Astrocyte of the cerebellum (primary cell): ENCODE measurements around the gene LIN7B.

Experiments used
- DNase-seq: peaks from one replicate; pipeline ENCODE4 v3.0.0-alpha.2; 2011; ENCODE audit warnings: low read depth
- H3K4me3 ChIP-seq: 2 replicates; pipeline ENCODE4 v1.5.1; 2011; ENCODE audit warnings: mild to moderate bottlenecking, low read depth, low read length, moderate library complexity
- in situ Hi-C: cut with HindIII; loops from 2 replicates; pipeline ENCODE4 v1.10.0; 2017; ENCODE audit warnings: low sequenced_read_pairs
- TF ChIP-seq, protein P1 (sequence below): IDR thresholded peaks from 2 replicates; pipeline ENCODE4 v1.5.1; 2012; ENCODE audit warnings: low read length, low read depth, moderate library complexity, mild to moderate bottlenecking; ENCODE audit errors: missing control alignments

Gene LIN7B

GRCh38 chr19:49085020-49085867 is 28.9 kb upstream of the LIN7B start, which contains the start of gene SNRNP70:
Gene SNRNP70, plus strand, starts transcription at chr19:49085451. Its CDS starts 964 bp downstream, at chr19:49086415.
- TF ChIP-seq, protein P1, sequence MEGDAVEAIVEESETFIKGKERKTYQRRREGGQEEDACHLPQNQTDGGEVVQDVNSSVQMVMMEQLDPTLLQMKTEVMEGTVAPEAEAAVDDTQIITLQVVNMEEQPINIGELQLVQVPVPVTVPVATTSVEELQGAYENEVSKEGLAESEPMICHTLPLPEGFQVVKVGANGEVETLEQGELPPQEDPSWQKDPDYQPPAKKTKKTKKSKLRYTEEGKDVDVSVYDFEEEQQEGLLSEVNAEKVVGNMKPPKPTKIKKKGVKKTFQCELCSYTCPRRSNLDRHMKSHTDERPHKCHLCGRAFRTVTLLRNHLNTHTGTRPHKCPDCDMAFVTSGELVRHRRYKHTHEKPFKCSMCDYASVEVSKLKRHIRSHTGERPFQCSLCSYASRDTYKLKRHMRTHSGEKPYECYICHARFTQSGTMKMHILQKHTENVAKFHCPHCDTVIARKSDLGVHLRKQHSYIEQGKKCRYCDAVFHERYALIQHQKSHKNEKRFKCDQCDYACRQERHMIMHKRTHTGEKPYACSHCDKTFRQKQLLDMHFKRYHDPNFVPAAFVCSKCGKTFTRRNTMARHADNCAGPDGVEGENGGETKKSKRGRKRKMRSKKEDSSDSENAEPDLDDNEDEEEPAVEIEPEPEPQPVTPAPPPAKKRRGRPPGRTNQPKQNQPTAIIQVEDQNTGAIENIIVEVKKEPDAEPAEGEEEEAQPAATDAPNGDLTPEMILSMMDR: no peak
- in situ Hi-C loops: no loop called here
- DNase-seq: peak; percentile 98
- peak within 1 kb of the TSS; percentile 99 for H3K4me3 ChIP-seq

DNA sequence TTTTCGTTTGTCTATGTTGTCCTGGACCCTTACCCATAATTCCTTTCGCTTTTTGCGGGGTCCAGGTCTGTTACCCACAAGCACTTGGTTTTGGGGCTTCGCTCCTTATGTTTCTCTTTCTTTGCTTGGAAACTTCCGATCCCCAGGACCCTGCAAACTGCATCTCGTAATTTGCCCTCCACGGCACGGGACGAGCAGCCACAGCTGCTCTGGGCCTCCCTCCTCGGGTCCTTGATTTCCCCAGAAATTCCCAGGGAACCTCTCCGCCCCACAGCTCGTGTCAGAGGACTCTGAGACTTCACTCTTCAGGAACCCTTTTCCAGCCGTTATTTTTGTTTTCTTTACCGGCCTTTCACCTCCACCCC is 28.3 kb upstream of the LIN7B start:
- TF ChIP-seq, protein P1: no peak
- DNase-seq: no peak
- in situ Hi-C loops: no loop called here
- H3K4me3 ChIP-seq: peak overlapping the region; percentile 99

- TF ChIP-seq, protein P1: no peak
- no peak for DNase-seq
- peak overlapping the region; percentile 99 for H3K4me3 ChIP-seq
- in situ Hi-C loops: no loop called here
Observed at GRCh38 chr19:49086296-49086695, 27.9 kb upstream of the LIN7B start.

GRCh38 chr19:49091391-49092038 is 22.7 kb upstream of the LIN7B start:
- TF ChIP-seq, protein P1: no peak
- H3K4me3 ChIP-seq: no peak overlapping the region
- DNase-seq: no peak
- in situ Hi-C loops: no loop called here

DNA sequence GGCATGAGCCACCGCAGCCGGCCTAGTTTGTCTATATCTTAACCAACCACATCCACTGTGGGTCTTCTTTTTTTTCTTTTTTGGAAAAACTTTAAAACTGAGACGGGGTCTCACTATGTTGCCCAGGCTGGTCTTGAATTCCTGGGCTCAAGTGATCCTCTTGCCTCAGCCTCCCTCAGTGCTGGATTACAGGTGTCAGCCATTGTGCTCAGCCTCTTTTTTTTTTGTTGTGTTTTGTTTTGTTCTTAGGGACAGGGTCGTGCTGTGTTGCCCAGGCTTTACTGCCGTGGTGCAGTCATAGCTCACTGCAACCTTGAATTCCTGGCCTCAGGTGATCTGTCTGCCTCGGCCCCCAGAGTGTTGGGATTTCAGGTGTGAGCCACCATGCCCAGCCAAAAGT is 21.5 kb upstream of the LIN7B start:
- in situ Hi-C loops: no loop called here
- H3K4me3 ChIP-seq: no peak overlapping the region
- DNase-seq: no peak
- TF ChIP-seq, protein P1: no peak

DNA sequence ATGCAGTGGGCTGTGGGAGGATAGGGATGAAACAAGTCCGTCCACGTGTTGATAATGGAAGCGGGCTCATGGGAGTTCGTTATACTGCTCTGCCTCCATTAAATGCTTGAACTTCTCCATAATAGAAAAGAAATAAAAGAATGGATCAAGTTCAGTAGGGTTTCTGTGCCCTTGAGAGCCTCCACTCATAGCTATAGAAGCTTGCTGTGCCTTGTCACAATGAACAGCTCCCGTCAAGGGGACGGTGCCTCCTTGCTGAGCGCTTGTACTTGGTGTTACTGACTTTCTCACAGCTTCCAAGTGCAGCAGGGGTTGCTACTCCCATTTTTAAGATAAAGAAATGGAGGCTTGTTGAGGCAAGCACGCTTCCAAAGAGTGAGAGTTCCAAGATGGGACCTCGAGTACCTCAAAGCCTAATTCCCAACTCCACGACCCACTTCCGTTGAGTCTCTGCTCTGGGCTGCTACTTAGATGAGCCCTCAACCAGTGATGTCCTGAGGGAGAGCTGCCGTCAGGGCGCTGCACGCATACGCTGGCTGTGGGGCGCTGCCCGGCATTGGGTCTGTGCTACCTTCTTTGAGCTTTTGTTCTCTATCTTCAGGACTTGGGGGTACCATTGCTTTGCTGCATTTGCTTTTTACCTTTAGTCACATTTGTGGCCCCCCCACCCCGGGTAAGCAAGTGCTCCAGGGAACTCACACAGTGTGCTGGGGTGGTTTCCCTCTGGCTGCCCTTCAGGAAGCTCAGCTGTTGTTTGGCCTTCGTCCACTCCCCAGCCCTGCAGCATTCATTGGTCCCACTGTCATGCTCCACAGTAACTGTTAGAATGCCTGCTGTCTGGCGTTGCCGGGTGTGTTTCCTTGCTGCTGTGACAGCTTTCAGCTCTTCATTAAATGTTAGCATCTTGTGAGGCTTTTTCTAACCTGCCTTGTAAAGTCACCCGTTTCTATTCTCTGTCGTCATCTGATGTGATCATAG is 19.4 kb upstream of the LIN7B start:
- no peak overlapping the region for H3K4me3 ChIP-seq
- in situ Hi-C loops: no loop called here
- TF ChIP-seq, protein P1: no peak
- DNase-seq: no peak
